HCT116 (cell line): ENCODE measurements around the gene TXNL4B.

ENCODE experiments used
- CTCF ChIP-seq, 3 experiments: fragments of 200-600 bp in 1 of 3; sonication (generic) in 1 of 3; IDR thresholded peaks in 2 of 3; conservative IDR thresholded peaks in 1 of 3; 2 replicates each; pipeline ENCODE4 v1.5.1; 2012 to 2017; ENCODE audit warnings: low read depth in 2 of 3, low read length in 2 of 3, antibody characterized with exemption in 1 of 3, borderline replicate concordance in 1 of 3, control low read depth in 1 of 3, mild to moderate bottlenecking in 1 of 3, mixed read lengths in 1 of 3, mixed run types in 1 of 3, moderate library complexity in 1 of 3; ENCODE audit not compliant: insufficient read depth in 1 of 3
- EZH2 ChIP-seq: fragments of 200-600 bp; sonication (generic); IDR thresholded peaks from 2 replicates; pipeline ENCODE4 v1.6.1; 2017; ENCODE audit warnings: antibody characterized with exemption, mixed run types
- POLR2A ChIP-seq: IDR thresholded peaks from 2 replicates; pipeline ENCODE4 v1.7.0; 2011; ENCODE audit warnings: borderline replicate concordance; ENCODE audit not compliant: insufficient read depth, insufficient read length; ENCODE audit errors: extremely low read depth
- POLR2AphosphoS5 ChIP-seq: IDR thresholded peaks from 2 replicates; pipeline ENCODE4 v1.6.1; 2011; ENCODE audit warnings: mild to moderate bottlenecking, low read depth, low read length, moderate library complexity
- RAD21 ChIP-seq: IDR thresholded peaks from 2 replicates; pipeline ENCODE4 v1.6.1; 2012; ENCODE audit warnings: low read depth, mild to moderate bottlenecking
- SP1 ChIP-seq: IDR thresholded peaks from 2 replicates; pipeline ENCODE4 v1.6.1; 2012; ENCODE audit warnings: low read depth
- ZBTB33 ChIP-seq: IDR thresholded peaks from 2 replicates; pipeline ENCODE4 v1.6.1; 2011; ENCODE audit warnings: mild to moderate bottlenecking, low read length, moderate library complexity; ENCODE audit not compliant: insufficient replicate concordance; ENCODE audit errors: extremely low read depth
- TF ChIP-seq, protein P1 (sequence below): IDR thresholded peaks from 2 replicates; pipeline ENCODE4 v1.6.1; 2012

GRCh38 chr16:72044296-72044695 lies 49.1 kb downstream of the TXNL4B start:
- TF ChIP-seq CTCF (IDR thresholded peaks at IDR 0.05 in 2 of 3, conservative IDR thresholded peaks at IDR 0.05 in 1 of 3; ENCODE audit: borderline replicate concordance in 1 of 3, insufficient read depth in 1 of 3, low read depth in 2 of 3, low read length in 2 of 3): no peak
- TF ChIP-seq, protein P1, sequence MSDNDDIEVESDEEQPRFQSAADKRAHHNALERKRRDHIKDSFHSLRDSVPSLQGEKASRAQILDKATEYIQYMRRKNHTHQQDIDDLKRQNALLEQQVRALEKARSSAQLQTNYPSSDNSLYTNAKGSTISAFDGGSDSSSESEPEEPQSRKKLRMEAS: no peak
- TF ChIP-seq POLR2A: no peak
- no peak for TF ChIP-seq SP1
- no peak for TF ChIP-seq RAD21
- no peak for TF ChIP-seq POLR2AphosphoS5
- TF ChIP-seq EZH2: no peak
- no peak for TF ChIP-seq ZBTB33
